Measurements from ENCODE around the gene STXBP6.

STXBP6 gene

DNA sequence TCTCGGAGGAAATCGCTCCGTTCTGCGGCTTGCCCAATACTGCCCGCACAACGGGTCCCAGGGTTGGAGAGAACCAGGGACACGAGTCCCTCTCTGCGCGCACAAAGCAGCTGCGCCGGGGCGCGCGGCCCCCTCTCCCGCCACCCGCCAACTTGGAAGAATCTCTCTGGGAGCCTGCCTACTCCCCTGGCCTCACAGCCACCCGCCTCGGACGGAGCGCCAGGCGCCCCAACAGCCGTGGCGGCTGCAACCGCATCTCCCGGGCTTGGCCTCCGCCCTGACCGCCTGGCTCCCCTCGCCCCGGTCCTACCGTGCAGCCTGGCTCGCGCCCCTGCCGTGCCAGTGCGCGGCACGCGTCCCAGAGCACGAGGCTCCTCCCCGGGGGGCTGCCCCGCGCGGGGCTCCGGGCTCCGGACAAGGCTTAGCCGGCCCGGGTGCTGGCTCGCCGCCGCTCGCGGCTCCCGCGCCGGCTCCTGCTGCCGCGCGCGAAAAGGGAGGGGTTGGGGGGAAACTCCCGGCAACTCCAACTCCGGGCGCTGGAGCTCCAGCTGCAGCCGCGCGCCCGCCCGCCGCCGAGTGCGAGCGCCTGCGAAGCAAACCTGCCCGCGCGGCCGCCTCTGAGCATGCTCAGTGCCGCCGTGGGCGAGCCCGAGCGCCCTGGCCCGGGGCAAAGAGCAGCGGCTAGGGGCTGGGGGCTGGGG lies at the start of gene STXBP6:
Gene STXBP6, minus strand, starts transcription at position 580 of the 701 bp plus-strand sequence. CDS start 75,329 bp downstream, outside the sequence.
- DNase-seq (ENCODE audit: low read depth): no peak

DNA sequence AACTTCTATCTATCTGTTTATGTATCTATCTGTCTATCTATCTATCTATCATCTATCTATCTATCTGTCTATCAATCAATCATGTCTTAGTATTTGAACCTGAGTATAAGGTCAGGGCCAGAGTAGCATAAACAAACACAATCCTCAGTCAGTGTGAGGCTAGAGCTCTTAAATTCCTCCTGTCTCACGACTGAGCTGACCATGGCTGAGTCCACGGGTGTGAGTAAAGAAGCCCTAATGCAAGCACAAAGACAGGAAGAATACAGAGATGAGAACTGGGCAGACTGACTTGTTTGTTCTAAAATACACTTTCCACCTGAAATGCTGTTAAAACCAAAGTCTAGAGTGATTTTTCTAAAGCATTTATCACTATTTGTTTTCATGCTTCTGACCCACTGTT lies 47.2 kb upstream of the STXBP6 start:
- no peak for DNase-seq (ENCODE audit: low read depth)

DNA sequence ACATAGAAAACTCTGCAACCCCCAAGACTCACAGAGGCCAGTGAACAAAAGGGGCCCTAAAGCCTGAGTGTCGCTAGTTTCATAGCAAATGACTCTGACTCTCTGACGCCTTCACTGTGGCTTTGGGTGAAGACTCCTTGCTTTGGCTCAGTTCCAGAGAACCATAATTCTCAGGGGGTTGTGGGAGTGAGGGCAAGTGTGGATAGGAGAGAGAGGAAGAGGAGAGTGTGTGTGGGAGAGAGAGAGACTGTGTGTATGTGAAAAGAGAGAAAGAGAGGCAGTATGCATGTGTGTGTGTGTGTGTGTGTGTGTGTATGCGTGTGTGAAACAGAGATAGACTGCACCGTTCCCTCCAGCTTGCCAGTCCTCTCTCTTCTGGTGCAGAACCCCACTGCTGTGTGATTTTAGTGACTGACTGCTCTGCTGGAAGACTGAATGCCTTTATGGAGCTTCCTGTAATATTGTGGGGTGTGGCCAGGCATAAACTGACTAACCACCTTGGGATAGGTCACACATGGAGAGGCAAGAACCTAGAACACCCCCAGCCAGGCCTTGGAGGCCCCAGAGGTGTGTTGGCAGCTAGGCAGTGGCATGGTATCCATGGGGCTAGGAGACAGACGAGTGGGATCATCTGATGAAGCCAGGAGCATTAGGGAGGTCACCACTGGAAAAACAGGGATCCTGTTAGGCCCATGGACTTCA lies 45.9 kb upstream of the STXBP6 start:
- DNase-seq (ENCODE audit: low read depth): no peak

DNA sequence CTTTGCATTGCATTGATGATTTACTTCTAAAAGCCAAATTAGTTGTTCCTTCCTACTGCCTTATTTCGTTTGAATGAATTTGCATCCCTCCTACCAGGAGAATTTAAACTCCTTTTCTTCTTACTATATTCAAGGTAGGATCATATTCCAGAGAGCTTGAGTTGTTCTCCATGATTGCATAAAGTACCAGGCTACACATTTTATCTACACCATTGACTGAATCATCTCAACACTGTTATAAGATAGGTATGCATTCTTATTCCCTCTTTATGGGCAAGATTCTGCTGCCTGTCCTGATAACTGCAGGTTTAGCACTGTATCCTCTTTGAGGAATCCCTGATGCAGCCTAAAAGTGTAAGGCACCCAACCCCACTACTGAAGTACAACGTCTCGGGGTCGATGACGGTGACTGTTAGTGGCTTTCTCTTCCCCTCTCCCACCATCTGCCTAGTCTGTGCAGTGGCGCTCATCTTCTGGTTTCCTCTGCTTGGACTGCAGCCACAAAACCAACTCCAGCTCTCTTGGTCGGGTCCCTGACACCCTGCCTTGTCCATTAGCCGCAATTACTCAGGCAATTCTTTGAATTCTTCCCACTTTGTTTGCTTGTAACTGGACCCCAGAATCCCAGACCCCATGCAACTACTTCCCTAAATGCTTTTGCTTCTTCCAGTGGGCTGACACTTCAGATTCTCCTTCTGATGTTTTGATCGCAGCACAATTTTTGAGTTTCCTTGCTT lies 44.4 kb upstream of the STXBP6 start:
- no peak for DNase-seq (ENCODE audit: low read depth)

DNA sequence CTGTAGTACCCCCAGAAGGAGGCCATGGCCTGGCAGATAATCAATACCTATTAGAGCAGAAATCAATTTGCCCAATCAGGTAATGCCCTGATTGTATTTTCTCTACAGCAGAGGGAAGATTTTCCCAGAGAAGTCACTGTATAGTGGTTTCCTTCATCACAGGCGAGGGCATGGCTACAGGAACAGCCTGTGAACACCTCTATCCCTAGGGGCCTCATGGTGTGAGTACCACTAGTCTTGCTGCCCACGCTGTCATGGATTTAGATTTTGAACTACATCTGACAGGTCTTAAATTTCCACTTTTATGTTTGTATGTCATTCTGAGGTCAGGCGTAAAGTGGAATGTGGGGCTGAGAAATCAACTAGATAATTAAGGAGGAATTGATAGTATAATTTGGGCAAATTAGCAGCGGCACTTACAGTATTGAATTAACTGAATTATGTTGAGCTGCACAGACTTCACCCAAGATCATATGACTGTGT lies 42.4 kb upstream of the STXBP6 start:
- DNase-seq (ENCODE audit: low read depth): no peak

DNA sequence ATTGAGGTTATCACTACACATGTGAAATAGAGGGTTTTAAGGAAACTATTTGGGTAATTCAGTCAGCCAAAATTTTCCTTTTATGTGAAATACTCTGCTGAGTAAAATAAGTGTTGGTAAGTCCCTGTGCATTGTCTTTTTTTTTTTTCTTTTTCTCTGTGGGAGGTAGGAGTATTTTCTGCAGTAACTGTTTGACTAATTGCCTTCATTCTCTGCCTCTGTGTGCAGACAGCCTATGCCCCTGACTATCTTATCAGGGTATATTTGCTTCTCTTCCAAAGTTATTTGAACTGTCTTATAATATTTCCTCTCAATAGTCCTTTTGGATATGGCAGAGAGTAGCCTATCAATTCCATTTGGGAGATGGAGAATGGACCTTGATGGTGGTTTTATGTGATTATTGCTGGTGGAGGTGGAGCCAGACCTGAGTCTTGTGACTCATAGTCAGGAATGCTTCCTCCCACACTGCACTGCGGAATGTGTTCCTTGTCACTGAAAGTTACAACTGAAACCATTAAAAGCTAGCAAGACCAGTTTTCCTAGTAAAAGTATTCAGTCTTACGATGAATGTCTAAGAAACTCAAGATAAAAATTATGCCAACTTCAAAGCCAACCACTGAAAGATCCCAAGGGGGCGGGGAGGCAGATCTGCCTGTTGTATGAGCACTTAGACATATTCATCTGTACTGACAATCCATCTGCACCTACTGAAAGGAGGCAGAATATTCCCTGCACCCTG lies 40.9 kb upstream of the STXBP6 start:
- DNase-seq (ENCODE audit: low read depth): no peak

DNA sequence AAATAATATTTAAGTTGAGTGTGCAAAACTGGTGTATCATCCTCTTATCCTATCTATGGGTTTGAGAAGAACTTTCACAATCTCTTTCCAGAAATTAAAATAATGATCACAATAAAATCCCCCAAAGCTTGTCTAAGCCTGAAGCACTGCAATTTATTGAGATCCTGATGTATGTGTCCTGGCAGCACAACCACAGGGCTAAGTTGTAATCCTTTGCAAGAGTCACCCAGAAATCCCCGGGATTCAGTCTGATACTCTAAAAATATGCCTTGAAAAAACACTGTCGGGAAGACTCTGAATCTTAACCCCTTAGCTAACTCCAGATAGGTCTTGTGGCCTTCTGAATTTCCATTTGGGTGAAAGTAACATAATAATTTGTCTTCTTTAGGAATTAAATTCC lies 40.3 kb upstream of the STXBP6 start:
- no peak for DNase-seq (ENCODE audit: low read depth)

DNA sequence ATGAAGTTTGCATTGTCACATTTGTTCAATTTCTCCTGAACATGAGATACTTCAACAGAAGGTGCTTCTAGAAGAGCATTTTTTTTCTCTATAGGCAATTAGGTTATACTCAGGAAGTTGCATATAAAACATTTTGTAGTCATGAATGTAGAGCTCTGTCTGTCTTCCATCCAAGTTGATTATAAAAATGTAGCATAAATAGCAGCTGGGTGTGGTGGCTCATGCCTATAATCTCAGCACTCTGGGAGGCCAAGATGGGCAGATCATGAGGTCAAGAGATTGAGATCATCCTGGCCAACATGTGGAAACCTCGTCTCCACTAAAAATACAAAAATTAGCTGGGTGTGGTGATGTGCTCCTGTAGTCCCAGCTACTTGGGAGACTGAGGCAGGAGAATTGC lies 39.5 kb upstream of the STXBP6 start:
- no peak for DNase-seq (ENCODE audit: low read depth)

DNA sequence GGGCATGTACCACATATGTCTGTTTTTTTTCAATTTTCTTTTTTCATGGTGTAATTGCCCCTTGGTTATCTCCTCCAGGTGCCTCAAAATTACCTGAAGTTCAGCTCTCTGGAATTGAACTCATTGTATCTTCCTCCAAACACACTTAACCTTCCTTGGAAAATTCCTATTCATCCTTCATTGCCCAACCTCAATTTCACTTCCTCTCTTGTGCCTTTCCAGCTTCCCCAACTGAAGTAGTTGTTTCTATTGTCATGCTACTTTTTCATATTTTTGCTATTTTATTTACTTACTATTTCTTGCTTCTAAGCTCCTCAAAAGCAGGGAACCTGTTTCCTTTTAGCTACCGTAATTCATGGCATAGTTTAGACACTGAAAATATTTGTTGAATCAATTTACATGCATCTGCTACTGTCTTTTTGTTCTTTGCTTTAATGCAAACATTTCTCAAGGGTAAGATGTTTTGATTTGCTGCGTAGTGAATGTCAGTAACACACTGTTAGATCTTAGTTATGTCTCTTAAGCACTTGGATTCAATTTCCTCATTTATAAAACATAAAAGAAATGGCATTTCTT lies 37.0 kb upstream of the STXBP6 start:
- no peak for DNase-seq (ENCODE audit: low read depth)

DNA sequence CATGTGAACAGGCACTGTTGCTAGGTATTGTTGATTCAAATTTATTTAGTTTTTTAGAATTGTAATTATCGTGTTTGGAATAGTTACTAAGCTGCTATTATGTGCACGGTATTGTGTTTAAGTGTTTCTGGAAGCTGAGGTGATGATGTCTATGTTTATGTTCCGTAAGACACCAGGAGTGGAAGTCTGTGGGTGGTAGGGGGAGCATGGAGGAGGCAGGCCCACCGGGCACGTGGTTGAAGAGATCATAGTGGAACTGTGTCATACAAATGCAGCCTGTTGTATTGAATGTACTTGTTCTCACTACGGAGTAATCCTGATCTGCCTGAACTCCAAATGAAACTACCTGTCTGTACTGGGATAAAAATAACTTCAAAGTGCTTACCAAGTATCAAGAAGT lies 36.1 kb upstream of the STXBP6 start:
- no peak for DNase-seq (ENCODE audit: low read depth)

DNA sequence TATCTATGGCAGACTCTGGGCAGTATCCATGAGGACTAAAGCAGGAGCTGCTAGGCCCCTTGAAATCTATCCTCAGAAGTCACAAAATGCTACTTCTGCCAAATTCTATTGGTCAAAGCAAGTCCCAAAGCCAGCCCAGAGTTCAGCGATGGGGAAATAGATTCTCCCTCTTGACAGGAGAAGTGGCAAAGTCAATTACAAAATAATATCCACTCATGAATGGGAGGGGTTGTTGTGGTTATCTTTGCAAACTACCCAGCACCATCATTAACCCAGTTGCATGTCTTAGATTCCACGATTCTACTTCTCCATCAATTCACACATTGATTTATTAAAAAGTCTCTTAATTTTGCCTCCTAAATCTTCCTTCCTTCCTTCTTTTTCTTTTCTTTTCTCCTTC lies 30.7 kb upstream of the STXBP6 start:
- no peak for DNase-seq (ENCODE audit: low read depth)

DNA sequence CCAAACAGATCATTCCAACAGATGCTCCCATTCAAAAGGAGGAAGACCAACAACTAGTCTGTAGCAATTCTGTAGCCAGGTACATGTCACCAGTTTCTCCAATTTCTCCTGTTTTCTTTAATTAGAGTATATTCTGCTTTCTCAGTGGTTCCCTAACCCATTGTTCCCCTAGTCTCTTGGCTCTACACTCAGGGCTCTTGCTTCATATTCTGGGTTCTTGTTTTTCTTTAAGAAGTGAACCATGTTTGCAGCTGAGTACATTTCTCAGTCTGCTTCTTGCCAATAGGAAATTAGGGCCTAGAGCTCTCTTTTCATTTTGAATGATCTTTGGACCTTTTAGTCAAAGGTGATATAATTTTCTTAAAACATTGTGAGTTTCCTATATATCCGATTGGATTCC lies 29.4 kb upstream of the STXBP6 start:
- DNase-seq (ENCODE audit: low read depth): no peak

DNA sequence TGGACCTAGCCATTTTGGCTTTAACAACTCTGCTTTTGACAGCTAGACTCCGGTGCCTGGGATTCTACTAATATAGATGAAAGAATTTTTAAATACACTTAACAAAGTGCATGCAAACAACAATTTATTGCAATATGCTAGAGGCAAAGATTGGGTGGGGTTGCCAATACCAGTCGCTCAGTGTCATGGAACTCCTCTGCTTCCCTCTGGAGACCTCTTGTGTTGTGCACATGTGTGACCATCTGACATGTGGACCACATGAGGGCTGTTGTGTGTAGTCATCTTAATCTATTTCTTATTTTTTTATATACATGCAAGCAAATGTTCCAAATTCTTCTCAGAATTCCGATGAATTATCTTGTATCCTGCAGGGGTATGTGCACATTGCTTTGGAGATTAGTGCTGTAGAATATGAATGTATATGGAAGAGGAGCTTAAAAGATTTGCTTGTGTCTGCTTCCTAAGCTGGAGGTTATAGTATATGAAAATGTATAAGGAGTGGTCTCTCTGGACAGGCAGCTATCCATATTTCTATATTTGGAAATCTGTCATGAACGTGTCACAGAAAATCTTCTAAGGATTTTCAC lies 24.2 kb upstream of the STXBP6 start:
- DNase-seq (ENCODE audit: low read depth): no peak

DNA sequence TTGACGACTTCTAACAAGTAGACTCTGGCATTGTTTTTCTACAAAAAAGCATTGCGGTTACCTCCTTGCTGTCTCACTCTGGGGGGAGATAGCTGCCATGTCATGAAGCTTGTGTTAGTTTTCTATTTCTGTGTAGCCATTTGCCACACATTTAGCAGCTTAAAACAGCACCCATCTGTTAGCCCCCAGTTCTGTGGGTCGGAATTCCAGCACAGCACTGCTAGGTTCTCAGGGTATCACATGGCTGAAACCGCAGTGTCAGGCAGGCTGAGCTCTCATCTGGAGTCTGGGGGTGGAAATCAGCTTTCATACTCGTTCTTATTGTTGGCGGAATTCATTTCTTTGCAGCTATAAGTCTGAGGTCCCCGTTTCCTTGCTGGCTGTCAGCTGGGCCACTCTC lies 19.9 kb upstream of the STXBP6 start:
- no peak for DNase-seq (ENCODE audit: low read depth)

DNA sequence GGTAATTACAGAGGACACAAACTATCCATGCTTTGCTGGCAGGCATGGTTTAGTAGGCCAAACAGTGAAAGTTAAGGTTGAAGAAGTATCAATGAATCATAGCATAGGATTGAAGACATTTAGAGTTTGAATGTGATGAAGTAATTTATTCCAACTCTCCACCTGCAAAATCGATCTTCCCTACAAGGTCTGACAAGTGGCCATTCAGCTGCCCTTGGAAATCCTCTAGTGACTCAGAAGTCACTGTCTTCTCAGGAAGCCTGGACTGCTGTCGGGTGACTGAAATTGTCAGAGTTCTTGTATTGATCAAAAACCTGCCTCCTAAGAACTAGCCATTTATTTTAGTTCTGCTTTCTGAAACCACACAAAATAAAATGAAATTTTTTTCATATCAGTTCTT lies 17.7 kb upstream of the STXBP6 start:
- no peak for DNase-seq (ENCODE audit: low read depth)

DNA sequence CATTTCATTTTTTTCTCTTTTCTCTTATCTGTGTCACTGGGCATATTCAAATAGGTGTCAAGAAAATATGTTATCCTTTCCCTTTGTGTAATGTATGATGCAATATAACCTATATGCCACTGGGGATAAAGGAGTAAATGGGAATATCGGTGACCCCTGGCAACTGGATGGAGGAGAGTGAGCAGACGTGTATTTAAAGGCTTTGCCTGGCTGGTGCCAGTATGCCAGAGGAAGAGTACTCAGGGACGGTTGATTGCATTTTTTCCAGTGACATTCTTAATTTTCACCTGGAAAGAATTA lies 12.0 kb upstream of the STXBP6 start:
- no peak for DNase-seq (ENCODE audit: low read depth)

DNA sequence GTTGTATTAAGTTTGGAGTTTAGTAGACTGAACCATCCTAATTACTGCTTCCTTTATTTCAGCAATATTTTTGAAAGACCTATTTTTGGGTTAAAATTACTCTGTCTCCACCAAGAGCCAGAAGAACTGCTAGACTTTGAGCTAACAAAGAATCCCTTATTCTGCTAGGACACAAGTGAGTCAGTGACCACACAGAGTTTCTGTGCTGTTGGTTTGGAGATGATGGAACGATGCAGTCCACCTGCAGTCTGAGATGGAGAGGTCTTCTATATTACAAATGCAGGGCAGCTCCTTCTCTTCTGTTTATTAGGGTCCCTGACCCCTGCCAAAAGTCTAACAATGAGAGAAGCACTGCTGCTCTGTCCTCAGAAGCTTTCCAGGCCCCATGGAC lies 6.7 kb upstream of the STXBP6 start:
- DNase-seq (ENCODE audit: low read depth): no peak

DNA sequence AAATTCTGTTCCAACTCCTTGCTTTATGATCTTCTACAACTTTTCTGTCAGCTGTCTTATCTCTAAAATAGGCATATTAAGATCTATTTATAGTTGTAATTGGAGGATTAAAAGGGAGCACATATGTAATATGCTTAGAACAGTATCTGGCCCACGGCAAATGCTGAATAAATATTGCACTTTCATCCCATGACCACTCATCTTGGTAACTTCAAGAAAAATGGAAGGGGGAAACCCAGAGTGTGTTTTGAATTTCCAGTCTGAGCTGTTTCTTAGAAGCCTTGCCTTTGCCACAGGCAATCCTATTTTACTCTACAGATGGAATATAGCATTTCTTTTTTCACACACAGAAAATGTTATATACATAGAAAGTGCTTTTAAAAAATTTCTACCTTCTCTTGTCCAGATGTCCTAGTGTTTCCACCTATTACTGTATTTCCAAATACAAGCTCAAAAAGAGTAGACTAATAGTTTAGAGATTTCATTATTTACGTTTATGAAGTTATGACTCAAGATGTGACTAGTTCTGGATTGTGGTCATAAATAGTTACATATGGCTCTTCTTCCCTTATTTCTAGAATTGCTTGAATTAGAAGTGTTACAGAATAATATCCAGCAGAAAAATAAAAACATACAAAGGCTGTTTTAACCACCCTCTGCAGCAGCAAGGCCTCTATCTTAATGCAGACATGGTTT lies 6.2 kb upstream of the STXBP6 start:
- DNase-seq (ENCODE audit: low read depth): no peak

DNA sequence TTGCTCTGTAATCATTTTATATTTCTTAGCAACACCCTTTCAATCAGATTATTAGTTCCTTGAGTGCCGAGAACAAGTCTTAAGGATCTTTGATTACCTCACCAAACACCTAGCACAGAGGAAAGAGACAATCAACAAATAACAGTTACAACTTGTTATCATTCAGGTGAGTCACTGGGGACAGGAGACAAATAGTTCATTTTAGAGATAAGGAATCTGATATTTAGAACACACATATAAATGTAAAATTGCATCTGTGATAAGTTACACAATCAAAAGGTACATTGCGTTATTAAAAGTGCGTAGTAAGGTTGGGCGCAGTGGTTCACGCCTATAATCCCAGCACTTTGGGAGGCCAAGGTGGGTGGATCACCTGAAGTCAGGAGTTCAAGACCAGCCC lies 5.1 kb upstream of the STXBP6 start:
- no peak for DNase-seq (ENCODE audit: low read depth)

DNA sequence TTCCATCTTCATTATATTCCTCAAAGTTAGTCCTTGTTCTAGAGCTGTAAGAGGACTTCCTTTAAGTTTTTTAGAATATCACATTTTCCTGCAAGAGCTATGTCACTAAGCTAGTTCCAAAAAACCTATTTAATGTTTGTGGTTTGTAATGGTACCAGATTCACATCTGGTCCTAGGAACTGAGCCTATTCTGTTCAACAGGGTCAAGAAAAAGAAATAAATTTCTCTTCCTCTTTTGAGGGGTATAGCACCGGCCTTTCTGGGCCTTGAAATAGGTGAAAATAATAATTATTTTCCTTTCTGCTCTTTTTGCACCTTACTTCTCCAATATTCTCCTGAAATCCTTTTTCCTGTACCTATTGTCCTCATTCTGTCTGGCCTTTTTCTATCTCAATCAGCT lies 3.6 kb upstream of the STXBP6 start:
- DNase-seq (ENCODE audit: low read depth): no peak

DNA sequence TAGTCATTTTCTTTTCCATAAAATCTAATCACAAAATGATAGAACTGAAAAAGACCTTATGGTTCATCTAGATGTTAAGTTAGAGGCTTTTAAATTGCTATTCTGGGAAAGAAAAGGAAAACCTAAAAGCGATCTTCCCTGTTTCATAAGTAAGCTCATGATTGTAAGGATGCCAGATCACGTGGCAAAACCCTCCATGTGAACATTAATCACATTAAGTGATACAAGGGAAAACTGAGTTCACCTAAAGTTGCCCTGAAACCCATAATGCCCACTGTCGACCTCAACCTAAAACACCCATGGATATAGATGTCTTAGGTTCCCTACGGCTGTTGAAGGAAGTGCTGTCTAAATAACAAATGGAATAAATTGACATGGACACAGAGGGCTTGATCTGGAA lies 3.0 kb upstream of the STXBP6 start:
- no peak for DNase-seq (ENCODE audit: low read depth)

All from stimulated activated CD4-positive, alpha-beta T cell treated with anti-CD3 and anti-CD28 coated beads, Interleukin-2, amount 100 ng/mL, for 4 hours (primary cell).